ENCODE measurements around the gene ZNF253. TPM values are rescaled to one million over a fixed set of nuclear protein-coding genes. Genes with fewer than 3 reads are reported as not detected.

Gene ZNF253
- total and polyA plus RNA-seq, 10 of the 15 experiments (the other 5 are each of a cell fraction or from before 2014, with no cell fraction given), result 2.6 to 8.9 (median 5.2) TPM

GRCh38 chr19:19865750-19866610, at the start of gene ZNF253 (continued):
- TF ChIP-seq PRDM15 (CRISPR knock-in tag; IDR thresholded peaks at IDR 0.05), result no peak
- no peak for TF ChIP-seq RBBP5 (conservative IDR thresholded peaks at IDR 0.05)
- no peak for TF ChIP-seq PBX3 (IDR thresholded peaks at IDR 0.05; ENCODE audit: insufficient replicate concordance, low read depth, low read length)
- no peak for TF ChIP-seq BCLAF1 (IDR thresholded peaks at IDR 0.05)
- TF ChIP-seq SMARCA5 (IDR thresholded peaks at IDR 0.05), result no peak; the same call in 1 of the 2 replicates
- peak; percentile 21 to 45; a peak in 2 of 4 replicates for TF ChIP-seq IKZF2 (IDR thresholded peaks at IDR 0.05)
- TF ChIP-seq RCOR1 (conservative IDR thresholded peaks at IDR 0.05; ENCODE audit: low read depth, low read length), result no peak
- no peak for TF ChIP-seq RAD21 (IDR thresholded peaks at IDR 0.05; ENCODE audit: insufficient read depth, low read depth, low read length)
- TF ChIP-seq HDAC6 (IDR thresholded peaks at IDR 0.05; ENCODE audit: unreplicated experiment), result no peak
- no peak for TF ChIP-seq BCL3 (IDR thresholded peaks at IDR 0.05; ENCODE audit: borderline replicate concordance, insufficient read depth, low read depth, low read length, poor library complexity, severe bottlenecking)
- no peak for TF ChIP-seq ZNF207 (IDR thresholded peaks at IDR 0.05; ENCODE audit: borderline replicate concordance)
- no peak for TF ChIP-seq ZSCAN29 (IDR thresholded peaks at IDR 0.05)
- TF ChIP-seq HSF1 (IDR thresholded peaks at IDR 0.05; ENCODE audit: low read depth, low read length), result no peak
- TF ChIP-seq TCF7 (IDR thresholded peaks at IDR 0.05; ENCODE audit: borderline replicate concordance), result no peak
- 0 out of 2 replicates have a peak, but pooled peaks have one; percentile 16 for TF ChIP-seq GABPA (IDR thresholded peaks at IDR 0.05; ENCODE audit: low read depth)
- no peak for TF ChIP-seq ASH2L (IDR thresholded peaks at IDR 0.05; ENCODE audit: borderline replicate concordance, low read depth)
- no peak for TF ChIP-seq ATF7 (IDR thresholded peaks at IDR 0.05; ENCODE audit: low read depth)
- TF ChIP-seq DPF2 (IDR thresholded peaks at IDR 0.05), result peak; percentile 36; the same call in 1 of the 2 replicates
- TF ChIP-seq POLR2A (IDR thresholded peaks at IDR 0.05; ENCODE audit: low read depth, low read length), result peak; percentile 91
- TF ChIP-seq KDM1A (IDR thresholded peaks at IDR 0.05; ENCODE audit: borderline replicate concordance), result no peak
